NCI-H1417 treated with DMSO at 0.1 percent for 48 hours (cell line): ENCODE results near the gene NF2.

Experiments
- DNase-seq: peaks from one replicate; lab custom pipeline; 2025; lab: John Stamatoyannopoulos, UW

NF2 gene

GRCh38 chr22:29631725-29632124 lies 28.3 kb downstream of the NF2 start:
- DNase-seq = no peak

GRCh38 chr22:29632672-29633071 lies 29.2 kb downstream of the NF2 start:
- no peak for DNase-seq

GRCh38 chr22:29633514-29634312 lies 30.3 kb downstream of the NF2 start:
- no peak for DNase-seq

- no peak for DNase-seq
Observed at GRCh38 chr22:29634847-29635246, 31.4 kb downstream of the NF2 start.

GRCh38 chr22:29635734-29636357 lies 32.4 kb downstream of the NF2 start:
- no peak for DNase-seq

GRCh38 chr22:29636751-29637150 lies 33.3 kb downstream of the NF2 start:
- DNase-seq = no peak

- DNase-seq = no peak
Observed at GRCh38 chr22:29637181-29637580, 33.7 kb downstream of the NF2 start.

GRCh38 chr22:29638678-29639077 lies 35.2 kb downstream of the NF2 start:
- no peak for DNase-seq

GRCh38 chr22:29639096-29639495 lies 35.7 kb downstream of the NF2 start:
- no peak for DNase-seq

GRCh38 chr22:29641042-29641699 lies 37.7 kb downstream of the NF2 start:
- DNase-seq = no peak

- no peak for DNase-seq
Observed at GRCh38 chr22:29641700-29642330, 38.4 kb downstream of the NF2 start.

- no peak for DNase-seq
Observed at GRCh38 chr22:29642694-29643093, 39.3 kb downstream of the NF2 start.

GRCh38 chr22:29647954-29648737 lies 44.7 kb downstream of the NF2 start:
- no peak for DNase-seq

GRCh38 chr22:29650370-29650769 lies 46.9 kb downstream of the NF2 start:
- no peak for DNase-seq

- DNase-seq = no peak
Observed at GRCh38 chr22:29651652-29652051, 48.2 kb downstream of the NF2 start.

GRCh38 chr22:29654420-29654819 lies 51.0 kb downstream of the NF2 start:
- DNase-seq = no peak

- DNase-seq = no peak
Observed at GRCh38 chr22:29654882-29655281, 51.4 kb downstream of the NF2 start.

GRCh38 chr22:29658176-29658575 lies 54.7 kb downstream of the NF2 start:
- no peak for DNase-seq

GRCh38 chr22:29660021-29660420 lies 56.6 kb downstream of the NF2 start:
- DNase-seq = no peak

GRCh38 chr22:29661336-29661735 lies 57.9 kb downstream of the NF2 start:
- no peak for DNase-seq

GRCh38 chr22:29663180-29663821 lies 59.9 kb downstream of the NF2 start:
- no peak for DNase-seq
